ENCODE data around the gene PTPN23.
"Not testable (repeated sequence)": the region's sequence is repeated elsewhere in the genome, so short reads cannot be mapped to it uniquely, and the experiment has no call there.

Gene PTPN23

DNA sequence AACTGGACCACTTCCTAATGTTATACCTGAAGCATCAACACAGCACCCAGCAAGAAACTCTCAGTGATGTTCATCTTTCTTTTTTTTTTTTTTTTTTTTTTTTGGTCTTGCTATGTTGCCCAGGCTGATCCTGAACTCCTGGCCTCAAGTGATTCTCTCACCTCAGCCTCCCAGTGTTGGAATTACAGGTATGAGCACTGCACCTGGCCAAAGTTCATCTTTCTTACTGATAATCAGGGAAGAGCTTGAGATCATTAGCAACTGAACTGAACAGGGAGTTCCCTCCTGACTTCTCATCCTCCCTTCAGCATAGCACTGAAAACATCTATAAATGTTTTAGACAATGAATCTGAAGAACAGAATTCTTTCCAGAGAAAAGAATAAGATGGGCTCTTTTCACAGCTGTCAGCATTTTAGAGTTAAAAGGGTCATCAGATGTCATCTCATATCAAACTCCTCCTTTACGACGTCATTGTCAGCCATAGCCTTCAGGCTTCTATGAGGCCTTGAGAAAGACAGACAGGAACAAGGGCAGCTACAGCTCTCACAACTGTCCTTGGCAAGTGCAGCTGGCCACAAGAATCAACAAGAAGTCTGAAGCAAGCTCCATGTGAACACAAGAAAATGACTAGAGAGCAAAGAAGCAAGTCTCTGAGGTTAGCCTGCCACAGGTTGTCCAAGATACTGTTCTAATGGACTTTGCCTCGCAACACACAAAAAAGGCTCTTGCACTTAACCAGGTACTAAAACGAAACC, 61.2 kb downstream of the PTPN23 start:
- no peak for DNase-seq (ENCODE audit: low read depth)

DNA sequence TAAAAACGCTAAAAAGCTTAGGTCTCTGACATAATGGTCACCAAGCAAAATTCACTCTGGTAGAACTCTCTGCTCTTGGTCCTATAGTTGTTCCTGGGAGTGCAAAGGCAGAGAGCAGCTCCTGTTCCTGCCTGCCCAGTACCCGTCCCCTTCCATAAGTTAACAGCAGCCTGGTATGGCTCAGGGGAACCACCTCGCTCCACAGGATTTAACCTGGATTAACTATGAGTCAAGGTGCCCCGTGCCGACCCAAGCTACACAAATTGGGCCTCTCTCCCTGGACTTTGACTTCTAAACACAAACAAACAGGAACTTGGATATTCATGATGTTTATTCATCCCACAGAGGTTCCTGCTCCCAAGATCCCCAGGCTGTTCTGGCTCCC, 62.8 kb downstream of the PTPN23 start:
- no peak for DNase-seq (ENCODE audit: low read depth)

DNA sequence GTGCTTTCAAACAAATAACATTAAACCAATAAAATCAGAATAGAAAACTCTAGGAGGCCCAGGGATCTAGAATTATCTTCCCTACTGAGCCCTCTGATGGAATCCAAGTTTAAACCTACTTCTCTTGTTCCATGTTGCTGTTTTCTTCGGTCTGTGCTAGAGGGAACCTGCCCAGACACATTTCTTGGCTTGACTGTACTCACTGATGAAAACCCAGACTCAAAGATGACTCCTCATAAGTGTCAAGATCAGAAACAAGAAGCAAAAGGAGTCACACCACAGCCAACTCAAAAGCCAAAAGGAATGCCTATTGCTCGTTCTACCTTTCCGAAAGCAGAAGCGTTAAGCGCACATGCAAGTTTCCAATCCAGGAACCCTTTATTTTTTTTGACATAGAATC, 63.3 kb downstream of the PTPN23 start:
- no peak for DNase-seq (ENCODE audit: low read depth)

DNA sequence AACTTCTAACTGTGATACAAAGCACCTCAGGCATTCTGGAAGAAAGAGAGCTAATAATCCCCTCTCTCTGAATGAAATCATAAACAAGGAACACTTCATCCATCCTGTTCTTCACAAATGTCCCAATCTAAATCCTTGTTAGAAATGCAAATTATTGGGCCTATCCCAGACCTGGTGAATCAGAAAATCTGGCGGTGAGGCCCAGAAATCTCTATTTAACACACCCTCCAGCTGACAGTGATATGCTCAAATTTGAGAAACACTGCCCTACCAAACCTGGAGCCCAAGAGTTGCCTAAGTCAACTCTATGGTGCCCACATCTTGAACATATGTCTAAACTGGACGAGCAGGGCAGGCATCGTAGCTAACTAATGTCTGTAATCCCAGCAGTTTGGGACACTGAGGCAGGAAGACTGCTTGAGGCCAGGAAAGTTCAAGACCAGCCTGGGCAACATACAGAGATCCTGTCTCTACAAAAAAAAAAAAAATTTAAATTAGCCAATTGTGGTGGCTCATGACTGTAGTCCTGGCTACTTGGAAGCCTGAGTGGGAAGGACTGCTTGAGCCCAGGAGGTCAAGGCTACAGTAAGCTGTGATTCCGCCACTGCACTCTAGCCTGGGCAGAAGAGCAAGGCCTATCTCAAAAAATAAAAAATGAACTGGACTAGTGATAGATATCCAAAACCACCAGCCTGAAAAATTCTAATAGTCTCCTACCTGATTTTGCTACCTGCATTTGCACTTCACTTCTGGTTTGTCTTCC, 71.8 kb downstream of the PTPN23 start:
- DNase-seq (ENCODE audit: low read depth), result no peak

DNA sequence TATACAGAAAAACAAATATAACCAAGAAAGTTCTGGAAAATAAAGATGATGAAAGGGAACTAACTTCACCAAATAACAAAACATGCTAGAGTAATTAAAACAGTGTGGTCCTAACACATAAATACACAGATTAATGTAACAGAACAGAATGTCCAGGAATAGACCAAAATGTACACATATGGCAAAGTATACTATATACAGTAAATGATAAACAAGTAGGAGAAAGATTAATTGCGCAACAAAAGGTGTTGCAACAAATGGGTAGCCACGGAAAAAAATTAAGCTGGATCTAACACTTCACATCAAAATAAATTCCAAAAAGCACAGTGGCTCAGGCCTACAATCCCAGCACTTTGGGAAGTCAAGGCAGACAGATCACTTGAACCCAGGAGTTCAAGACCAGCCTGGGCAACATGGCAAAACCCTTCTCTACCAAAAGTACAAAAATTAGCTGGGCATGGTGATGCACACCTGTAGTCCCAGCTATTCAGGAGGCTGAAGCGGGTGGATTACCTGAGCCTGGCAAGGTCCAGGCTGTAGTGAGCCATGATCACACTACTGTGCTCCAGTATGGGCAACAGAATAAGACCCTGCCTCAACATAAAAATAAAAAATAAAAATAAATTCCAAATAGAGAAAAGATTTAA, 75.1 kb downstream of the PTPN23 start:
- DNase-seq (ENCODE audit: low read depth), result no peak

DNA sequence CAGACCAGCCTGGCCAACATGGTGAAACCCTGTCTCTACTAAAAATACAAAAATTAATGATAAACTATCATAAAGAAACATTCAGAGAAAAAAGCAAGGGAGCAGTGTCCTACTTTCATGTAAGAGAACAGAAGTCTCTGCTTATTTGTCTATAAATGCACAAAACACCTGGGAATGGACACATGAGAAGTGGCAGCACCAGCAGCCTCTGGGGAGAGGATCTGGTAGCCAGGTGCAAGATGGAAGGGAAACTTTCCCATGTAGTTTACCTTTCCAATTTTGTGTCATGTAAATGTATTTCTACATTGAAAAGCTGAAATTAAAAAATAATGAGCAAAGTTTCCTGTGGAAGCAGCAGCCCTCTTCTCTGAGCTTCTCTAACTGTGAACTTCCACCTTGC, 76.2 kb downstream of the PTPN23 start:
- DNase-seq (ENCODE audit: low read depth), result no peak

DNA sequence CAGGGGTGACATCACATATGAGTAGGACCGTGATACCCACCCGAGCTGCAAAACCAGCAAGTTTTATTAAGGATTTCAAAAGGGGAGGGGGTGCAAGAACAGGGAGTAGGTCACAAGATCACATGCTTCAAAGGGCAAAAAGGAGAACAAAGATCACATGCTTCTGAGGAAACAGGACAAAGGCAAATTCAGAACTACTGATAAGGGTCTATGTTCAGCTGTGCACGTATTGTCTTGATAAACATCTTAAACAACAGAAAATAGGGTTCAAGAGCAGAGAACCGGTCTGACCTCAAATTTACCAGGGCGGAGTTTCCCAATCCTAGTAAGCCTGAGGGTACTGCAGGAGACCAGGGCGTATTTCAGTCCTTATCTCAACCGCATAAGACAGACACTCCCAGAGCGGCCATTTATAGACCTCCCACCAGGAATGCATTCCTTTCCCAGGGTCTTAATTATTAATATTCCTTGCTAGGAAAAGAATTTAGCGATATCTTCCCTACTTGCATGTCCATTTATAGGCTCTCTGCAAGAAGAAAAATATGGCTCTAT, 78.8 kb downstream of the PTPN23 start:
- not testable (repeated sequence) for DNase-seq (ENCODE audit: low read depth)

Measured in stimulated activated CD4-positive, alpha-beta T cell treated with anti-CD3 and anti-CD28 coated beads, Interleukin-2, amount 100 ng/mL, for 4 hours (primary cell).